Activated CD8-positive, alpha-beta memory T cell treated with anti-CD3 and anti-CD28 coated beads for 36 hours (primary cell): ENCODE data around the gene MMP25. TPM values are rescaled to one million over a fixed set of nuclear protein-coding genes. Genes with fewer than 3 reads are reported as not detected.

Experiments
- CTCF ChIA-PET: fragments of 350-600 bp; sonication (Branson Sonifier 250); formaldehyde crosslinking; loops from one replicate; lab custom pipeline; 2021; ENCODE audit warnings: antibody characterized with exemption; lab: Charles Lee
- POLR2A ChIA-PET: fragments of 350-600 bp; sonication (Branson Sonifier 250); formaldehyde crosslinking; loops from one replicate; lab custom pipeline; 2021; ENCODE audit warnings: antibody characterized with exemption; lab: Charles Lee
- total RNA-seq, 2 experiments: library from RNA; stranded (reverse); gene quantifications; one replicate each; pipeline ENCODE4 v1.2.3, GENCODE V29; 2021

MMP25 gene
- total RNA-seq, 2 experiments from 2014 or later = 1.3 to 2.2 TPM

- POLR2A ChIA-PET = interaction anchor here (0.6 kb wide), 1 partner anchor 22 kb away, joined by 7 read pairs; no protein-coding TSS in a partner anchor
- CTCF ChIA-PET = interaction anchor here (0.9 to 3.1 kb wide), 5 partner anchors 8 to 157 kb away, joined by 3 to 10 read pairs (median 4); no protein-coding TSS in a partner anchor
Observed at GRCh38 chr16:3025032-3026002, 21.0 kb upstream of the MMP25 start.

- ChIA-PET POLR2A (no interaction called here), CTCF (interaction anchor here (1.7 kb wide), 1 partner anchor 8 kb away, joined by 4 read pairs; no protein-coding TSS in a partner anchor)
Observed at GRCh38 chr16:3026003-3026378, 20.4 kb upstream of the MMP25 start.

- POLR2A ChIA-PET = no interaction called here
Observed at GRCh38 chr16:3026609-3027488, 19.5 kb upstream of the MMP25 start.

GRCh38 chr16:3027489-3027795 lies 18.9 kb upstream of the MMP25 start:
- POLR2A ChIA-PET = interaction anchor here (0.6 to 0.9 kb wide), 4 partner anchors 57 to 131 kb away, joined by 3 to 4 read pairs (median 4); partner anchors contain the start of gene ZNF213
- CTCF ChIA-PET = interaction anchor here (0.9 to 8.9 kb wide), 20 partner anchors 7 to 159 kb away, joined by 3 to 80 read pairs (median 6); partner anchors contain the start of genes CLDN6, HCFC1R1, MMP25 and THOC6

More at GRCh38 chr16:3026609-3027488, 19.5 kb upstream of the MMP25 start:
- CTCF ChIA-PET = interaction anchor here (0.9 to 8.9 kb wide), 12 partner anchors 6 to 159 kb away, joined by 3 to 80 read pairs (median 10); partner anchors contain the start of genes CLDN6, HCFC1R1, THOC6 and TNFRSF12A

- CTCF ChIA-PET = interaction anchor here (0.9 to 8.9 kb wide), 23 partner anchors 7 to 160 kb away, joined by 3 to 80 read pairs (median 5); partner anchors contain the start of genes CLDN6, HCFC1R1, MMP25 and THOC6
- POLR2A ChIA-PET = interaction anchor here (0.6 to 1.5 kb wide), 7 partner anchors 11 to 130 kb away, joined by 3 to 6 read pairs (median 4); partner anchors contain the start of gene ZNF213
Observed at GRCh38 chr16:3027983-3028715, 18.2 kb upstream of the MMP25 start.

- POLR2A ChIA-PET = interaction anchor here (0.9 to 1.5 kb wide), 4 partner anchors 9 to 38 kb away, joined by 3 to 6 read pairs (median 5); partner anchors contain the start of gene TNFRSF12A
- CTCF ChIA-PET = interaction anchor here (1.0 to 8.9 kb wide), 20 partner anchors 8 to 147 kb away, joined by 3 to 80 read pairs (median 7); partner anchors contain the start of genes CLDN6, HCFC1R1, MMP25 and THOC6
Observed at GRCh38 chr16:3028716-3029319, 17.5 kb upstream of the MMP25 start.

- CTCF ChIA-PET = interaction anchor here (0.8 to 8.9 kb wide), 11 partner anchors 9 to 138 kb away, joined by 3 to 80 read pairs (median 16); partner anchors contain the start of genes CLDN6, HCFC1R1, THOC6 and TNFRSF12A
- POLR2A ChIA-PET = interaction anchor here (1.2 to 1.5 kb wide), 2 partner anchors 10 to 37 kb away, joined by 6 read pairs; partner anchors contain the start of gene TNFRSF12A
Observed at GRCh38 chr16:3029491-3030221, 16.7 kb upstream of the MMP25 start.

- CTCF ChIA-PET = interaction anchor here (1.1 to 8.9 kb wide), 18 partner anchors 10 to 142 kb away, joined by 4 to 80 read pairs (median 7); partner anchors contain the start of genes CLDN6, HCFC1R1, IL32 and MMP25
- POLR2A ChIA-PET = interaction anchor here (1.2 to 1.5 kb wide), 2 partner anchors 10 to 36 kb away, joined by 6 read pairs; partner anchors contain the start of gene TNFRSF12A
Observed at GRCh38 chr16:3030222-3031212, 15.8 kb upstream of the MMP25 start.

DNA sequence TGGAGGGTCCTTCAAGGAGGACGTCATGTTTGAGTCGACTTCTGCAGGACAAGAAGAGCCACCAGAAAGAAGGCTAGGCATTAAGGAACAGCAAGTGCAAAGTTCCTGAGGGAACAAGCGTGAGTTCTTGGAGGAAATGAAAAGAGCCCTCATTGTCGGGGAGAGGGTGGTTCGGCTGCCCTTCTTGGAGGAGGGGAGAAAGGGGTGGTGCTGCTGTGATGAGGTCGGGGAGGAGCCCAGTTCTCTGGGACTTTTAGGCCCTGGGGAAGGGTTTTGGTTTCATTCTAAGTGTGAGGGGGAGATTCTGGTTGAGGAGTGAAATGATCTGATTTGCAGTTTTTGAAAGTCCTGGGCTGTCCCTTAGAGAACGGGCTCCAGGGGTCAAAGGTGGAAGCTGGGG lies 13.7 kb upstream of the MMP25 start:
- POLR2A ChIA-PET = no interaction called here
- CTCF ChIA-PET = interaction anchor here (0.9 to 8.9 kb wide), 12 partner anchors 10 to 150 kb away, joined by 3 to 80 read pairs (median 21); partner anchors contain the start of genes CLDN6, FLYWCH2, HCFC1R1 and IL32

DNA sequence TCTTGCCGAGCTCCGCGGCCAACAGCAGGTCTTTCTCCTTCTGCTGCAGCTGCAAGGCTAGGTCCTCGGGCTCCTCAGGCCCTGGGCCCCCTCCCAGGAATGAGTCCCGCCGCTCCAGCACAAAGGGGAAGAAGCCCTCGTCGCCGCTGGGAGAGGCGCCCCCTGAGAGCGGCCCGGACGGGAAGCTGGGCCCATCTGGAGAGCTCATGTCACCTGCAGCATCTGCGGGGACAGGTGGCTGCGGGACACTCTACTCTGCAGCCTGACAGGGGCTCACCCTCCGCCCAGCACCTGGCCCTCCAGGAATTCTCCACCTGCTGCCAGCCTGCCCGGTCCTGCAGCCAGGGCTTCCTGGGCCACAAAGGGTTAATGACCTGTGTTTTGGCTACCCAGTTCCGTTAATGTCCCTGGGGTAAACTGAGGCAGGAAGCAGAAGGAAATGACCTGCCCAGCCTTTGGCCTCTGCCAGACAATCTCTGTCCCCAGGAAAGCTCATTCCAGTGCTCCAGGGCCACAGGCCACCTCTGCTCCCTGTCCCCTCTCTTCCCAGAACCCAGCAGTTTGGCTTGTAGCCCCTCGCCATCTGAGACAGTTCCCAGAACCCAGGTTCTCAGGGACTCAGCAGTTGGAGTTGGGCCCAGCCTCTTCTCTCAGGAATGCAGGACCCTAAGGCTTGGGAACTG lies 10.9 kb upstream of the MMP25 start:
- POLR2A ChIA-PET = no interaction called here

DNA sequence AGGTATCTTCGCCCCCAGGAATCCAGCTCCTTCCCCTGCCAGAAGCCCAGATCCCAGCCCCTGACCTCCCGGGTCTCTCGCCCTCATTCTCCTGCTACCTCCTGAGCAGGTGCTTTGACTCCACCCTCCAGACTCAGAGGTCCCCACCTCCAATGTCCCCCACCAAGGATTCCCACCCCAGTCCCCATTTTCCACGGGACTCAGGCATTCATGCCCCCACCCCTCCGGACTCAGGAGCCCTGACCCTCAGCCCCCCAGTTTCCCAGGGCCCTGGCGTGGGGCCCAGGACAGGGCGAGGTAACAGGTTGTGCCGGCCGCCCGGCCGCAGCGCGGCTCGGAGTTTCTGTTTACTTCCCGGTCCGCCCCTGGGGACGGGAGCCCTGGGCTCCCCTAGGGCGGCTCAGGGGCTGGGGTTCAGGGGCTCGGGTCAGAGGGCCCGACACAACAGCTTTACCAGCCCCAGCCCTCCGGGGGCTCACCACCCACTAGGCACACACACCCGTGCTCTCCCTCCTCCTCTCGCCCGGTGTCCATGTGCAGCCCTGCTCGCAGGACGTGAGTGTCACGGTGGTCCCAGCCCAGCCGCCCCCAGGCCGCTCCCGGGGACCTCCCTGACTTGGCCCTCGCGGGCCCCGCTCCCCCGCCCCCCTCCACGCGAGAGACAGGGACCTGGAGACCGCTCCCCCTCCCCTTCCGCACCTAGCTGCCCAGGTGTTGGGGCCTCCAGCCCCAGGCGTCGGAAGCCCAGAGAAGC lies 10.2 kb upstream of the MMP25 start:
- POLR2A ChIA-PET = no interaction called here
- CTCF ChIA-PET = interaction anchor here (0.9 to 1.1 kb wide), 2 partner anchors 24 to 94 kb away, joined by 3 read pairs; no protein-coding TSS in a partner anchor

More for the DNA sequence above, 10.9 kb upstream of the MMP25 start:
- CTCF ChIA-PET = interaction anchor here (0.9 to 8.9 kb wide), 3 partner anchors 15 to 94 kb away, joined by 3 to 80 read pairs (median 3); partner anchors contain the start of genes CLDN6, HCFC1R1, THOC6 and TNFRSF12A

DNA sequence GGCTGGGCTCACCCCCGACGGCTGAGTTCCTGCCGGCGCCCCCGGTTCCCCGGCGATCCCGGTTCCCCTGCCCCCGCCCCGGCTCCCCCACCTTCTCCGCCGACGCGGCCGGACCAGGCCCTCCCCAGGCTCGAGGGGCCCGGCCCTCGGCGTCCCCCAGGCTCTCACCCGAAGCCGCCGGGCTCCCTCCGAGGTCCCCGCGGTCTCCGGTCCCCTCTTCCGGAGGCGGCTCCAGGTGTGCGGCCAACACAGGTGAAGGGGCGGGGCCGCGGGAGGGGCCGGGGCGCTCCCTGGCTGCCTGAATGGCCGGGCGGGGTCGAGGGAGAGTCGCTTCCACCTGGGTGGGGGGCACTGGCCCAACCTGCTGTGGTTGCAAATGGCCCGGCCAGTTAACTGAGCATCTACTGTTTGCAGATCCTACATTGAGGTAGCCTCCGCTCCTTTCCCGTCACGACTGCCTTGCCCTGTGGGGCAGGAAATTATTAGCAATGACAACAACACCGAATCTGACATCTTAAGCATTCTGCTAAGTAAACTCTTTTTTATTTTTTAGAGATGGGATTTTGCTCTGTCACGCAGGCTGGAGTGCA lies 9.5 kb upstream of the MMP25 start, which contains the start of gene BICDL2:
Gene BICDL2 (minus strand): TSS at position 219 of the 590 bp plus-strand sequence. CDS start 1,448 bp downstream, outside the sequence.
- CTCF ChIA-PET = no interaction called here
- POLR2A ChIA-PET = interaction anchor here (0.7 kb wide), 1 partner anchor 13 kb away, joined by 3 read pairs; no protein-coding TSS in a partner anchor

- ChIA-PET POLR2A (interaction anchor here (0.5 to 2.6 kb wide), 2 partner anchors 10 to 264 kb away, joined by 3 to 6 read pairs; no protein-coding TSS in a partner anchor), CTCF (interaction anchor here (1.2 to 1.8 kb wide), 4 partner anchors 10 to 20 kb away, joined by 3 to 13 read pairs (median 5); no protein-coding TSS in a partner anchor)
Observed at GRCh38 chr16:3038256-3038655, 8.1 kb upstream of the MMP25 start.
